ENCODE results near the gene MOXD1. TPM values are rescaled to one million over a fixed set of nuclear protein-coding genes. Genes with fewer than 3 reads are reported as not detected.

The MOXD1 gene
- total and polyA plus RNA-seq, 2 experiments from 2014 or later = 9.0 to 16.8 TPM

GRCh38 chr6:132285004-132285780, 116.1 kb downstream of the MOXD1 start:
- H3K27me3 ChIP-seq = no peaks in the 10 kb centered on the region
- DNase-seq (ENCODE audit: low spot score) = no peak
- no peaks in the 10 kb centered on the region for H3K4me1 ChIP-seq (ENCODE audit: insufficient read depth)
- no peak for TF ChIP-seq EZH2 (IDR thresholded peaks at IDR 0.05; ENCODE audit: borderline replicate concordance)
- H3K4me3 ChIP-seq = no peak overlapping the region
- H3K4me2 ChIP-seq = no peak overlapping the region
- no peaks in the 10 kb centered on the region for H3K9me2 ChIP-seq (replicated peaks; ENCODE audit: insufficient read depth)
- 88% methylated on average over 11 of the region's 11 CpGs for WGBS (ENCODE audit: low lambda C conversion rate, missing lambda C conversion rate)
- no peak overlapping the region for H2AFZ ChIP-seq
- no peaks in the 10 kb centered on the region for H3K79me2 ChIP-seq
- no peaks in the 10 kb centered on the region for H3K36me3 ChIP-seq (replicated peaks; ENCODE audit: insufficient read depth, low read depth)
- H4K20me1 ChIP-seq (ENCODE audit: insufficient read depth, poor library complexity, severe bottlenecking) = no peaks in the 10 kb centered on the region
- no peaks in the 10 kb centered on the region for H3K9me3 ChIP-seq (ENCODE audit: low read depth)
- H3K27ac ChIP-seq = no peak overlapping the region

- H2AFZ ChIP-seq = no peak overlapping the region
- WGBS (ENCODE audit: low lambda C conversion rate, missing lambda C conversion rate) = 89% methylated on average over 7 of the region's 7 CpGs
- H3K27ac ChIP-seq = no peak overlapping the region
- H3K4me3 ChIP-seq = no peak overlapping the region
- no peaks in the 10 kb centered on the region for H3K27me3 ChIP-seq
- no peak for DNase-seq (ENCODE audit: low spot score)
- H3K9me3 ChIP-seq (ENCODE audit: low read depth) = no peaks in the 10 kb centered on the region
- H3K4me1 ChIP-seq (ENCODE audit: insufficient read depth) = no peaks in the 10 kb centered on the region
- H3K79me2 ChIP-seq = no peaks in the 10 kb centered on the region
- H3K36me3 ChIP-seq (replicated peaks; ENCODE audit: insufficient read depth, low read depth) = no peaks in the 10 kb centered on the region
- H3K4me2 ChIP-seq = no peak overlapping the region
- H4K20me1 ChIP-seq (ENCODE audit: insufficient read depth, poor library complexity, severe bottlenecking) = no peaks in the 10 kb centered on the region
- TF ChIP-seq EZH2phosphoT487 (IDR thresholded peaks at IDR 0.05; ENCODE audit: low read depth, severe bottlenecking, unreplicated experiment) = no peak
- no peak for TF ChIP-seq CTCF (IDR thresholded peaks at IDR 0.05; ENCODE audit: poor library complexity)
- TF ChIP-seq EZH2 (IDR thresholded peaks at IDR 0.05; ENCODE audit: borderline replicate concordance) = no peak
- no peaks in the 10 kb centered on the region for H3K9me2 ChIP-seq (replicated peaks; ENCODE audit: insufficient read depth)
These were observed 118.6 kb downstream of the MOXD1 start for GRCh38 chr6:132282696-132283095.

GRCh38 chr6:132280436-132280835, 120.8 kb downstream of the MOXD1 start:
- no peak overlapping the region for H3K4me2 ChIP-seq
- no peak overlapping the region for H3K27ac ChIP-seq
- WGBS (ENCODE audit: low lambda C conversion rate, missing lambda C conversion rate) = 85% methylated on average over 8 of the region's 8 CpGs

More at GRCh38 chr6:132280436-132280835, 120.8 kb downstream of the MOXD1 start:
- Histone ChIP-seq H3K9me3 (ENCODE audit: low read depth) (no peaks in the 10 kb centered on the region), H3K79me2 (no peaks in the 10 kb centered on the region), H4K20me1 (ENCODE audit: insufficient read depth, poor library complexity, severe bottlenecking) (no peaks in the 10 kb centered on the region), H3K9me2 (replicated peaks; ENCODE audit: insufficient read depth) (no peaks in the 10 kb centered on the region), H3K36me3 (replicated peaks; ENCODE audit: insufficient read depth, low read depth) (no peaks in the 10 kb centered on the region), H2AFZ (no peak overlapping the region), H3K27me3 (no peaks in the 10 kb centered on the region), H3K4me3 (no peak overlapping the region), H3K4me1 (ENCODE audit: insufficient read depth) (no peaks in the 10 kb centered on the region)
- TF ChIP-seq CTCF (IDR thresholded peaks at IDR 0.05; ENCODE audit: poor library complexity) (no peak), EZH2 (IDR thresholded peaks at IDR 0.05; ENCODE audit: borderline replicate concordance) (no peak)
- no peak for DNase-seq (ENCODE audit: low spot score)

All from hepatocyte (in vitro differentiated cells).